ENCODE results near the gene NUDT5.
"Not testable (repeated sequence)": the region's sequence is repeated elsewhere in the genome, so short reads cannot be mapped to it uniquely, and the experiment has no call there.

The NUDT5 gene

DNA sequence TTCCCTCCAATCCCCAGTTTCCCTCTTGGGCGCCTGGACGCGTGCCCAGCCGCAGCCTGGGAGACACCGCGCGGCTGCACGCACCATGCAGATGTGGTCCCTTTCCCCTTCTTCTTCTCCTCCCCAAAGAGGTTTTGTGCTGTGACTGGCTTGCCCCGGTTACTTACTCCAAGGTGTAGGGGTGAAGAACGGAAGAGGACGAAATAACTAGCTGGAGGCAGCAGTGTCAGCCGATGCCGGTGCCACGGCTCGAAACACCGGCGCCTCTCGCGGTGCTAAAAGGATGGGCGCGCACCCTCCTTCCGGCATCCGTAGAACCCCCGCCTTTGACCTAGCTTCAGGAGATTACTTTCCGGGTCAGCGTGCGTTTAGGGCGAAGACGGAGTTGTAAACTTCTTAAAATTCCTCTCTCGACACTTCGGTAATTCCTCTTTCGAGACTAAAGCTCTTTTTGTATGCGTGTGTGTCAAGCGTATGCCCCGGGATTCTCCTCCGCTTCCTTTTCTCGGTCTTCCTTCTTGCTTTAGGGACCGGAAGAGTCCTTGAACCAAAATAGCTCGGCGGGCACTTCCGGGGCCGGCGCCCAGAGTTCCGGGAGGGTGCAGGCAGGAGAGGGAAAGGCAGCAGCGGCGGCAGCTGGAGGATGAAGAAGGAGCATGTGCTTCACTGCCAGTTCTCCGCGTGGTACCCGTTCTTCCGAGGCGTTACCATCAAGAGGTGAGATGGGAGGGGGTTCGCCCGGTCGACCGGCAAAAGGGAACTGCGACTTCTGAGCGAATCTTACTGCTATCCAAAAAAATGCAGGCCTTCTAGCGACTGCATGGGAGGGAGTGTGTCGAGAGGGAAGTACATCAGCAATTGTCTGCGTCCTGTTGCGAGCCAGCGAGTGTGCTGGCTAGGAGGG lies at the start of gene NUDT5, which contains the start of gene CDC123:
Gene NUDT5, minus strand, starts transcription at position 289 of the 904 bp plus-strand sequence. CDS start 9,600 bp downstream, outside the sequence.
Gene CDC123, plus strand, starts transcription at position 586 of the 904 bp plus-strand sequence. Its CDS starts 58 bp downstream, at position 644.
- DNase-seq: peak; percentile 78 to 80

DNA sequence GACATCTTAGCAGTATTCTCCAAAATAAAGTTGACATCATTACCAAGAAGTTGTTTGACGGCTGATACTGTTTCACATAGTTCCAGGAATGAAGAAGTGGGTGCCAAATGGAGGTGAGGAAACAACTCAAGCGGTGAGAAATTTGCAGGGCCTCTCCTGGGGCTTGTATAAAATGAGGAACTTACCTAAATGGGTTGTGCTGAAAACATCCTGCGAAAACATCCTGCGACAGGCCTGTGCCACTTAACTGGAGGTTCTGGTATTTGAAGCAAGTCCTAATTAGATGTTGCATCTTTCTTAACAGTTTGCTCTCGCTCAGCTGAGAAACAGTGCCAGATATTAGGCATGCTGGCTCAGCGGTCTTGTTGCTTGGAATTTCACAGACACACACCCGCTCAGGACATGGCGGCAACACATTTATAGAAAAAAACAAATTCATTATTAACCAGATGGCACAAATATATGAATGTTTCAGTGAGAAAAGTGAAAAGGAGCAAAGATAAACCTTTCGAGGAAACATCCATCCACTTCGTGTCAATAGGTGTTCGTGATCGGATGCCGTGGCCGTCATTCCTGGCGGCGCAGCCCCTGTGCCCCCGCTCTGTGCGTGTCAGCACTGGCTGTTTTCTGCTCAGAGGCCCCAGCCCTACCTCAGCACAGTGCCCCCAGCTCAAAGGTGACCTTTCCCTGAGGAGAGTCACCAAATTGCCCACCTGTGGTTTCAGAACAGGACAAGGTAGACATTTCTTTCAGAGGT lies 48.4 kb upstream of the NUDT5 start:
- DNase-seq: no peak

DNA sequence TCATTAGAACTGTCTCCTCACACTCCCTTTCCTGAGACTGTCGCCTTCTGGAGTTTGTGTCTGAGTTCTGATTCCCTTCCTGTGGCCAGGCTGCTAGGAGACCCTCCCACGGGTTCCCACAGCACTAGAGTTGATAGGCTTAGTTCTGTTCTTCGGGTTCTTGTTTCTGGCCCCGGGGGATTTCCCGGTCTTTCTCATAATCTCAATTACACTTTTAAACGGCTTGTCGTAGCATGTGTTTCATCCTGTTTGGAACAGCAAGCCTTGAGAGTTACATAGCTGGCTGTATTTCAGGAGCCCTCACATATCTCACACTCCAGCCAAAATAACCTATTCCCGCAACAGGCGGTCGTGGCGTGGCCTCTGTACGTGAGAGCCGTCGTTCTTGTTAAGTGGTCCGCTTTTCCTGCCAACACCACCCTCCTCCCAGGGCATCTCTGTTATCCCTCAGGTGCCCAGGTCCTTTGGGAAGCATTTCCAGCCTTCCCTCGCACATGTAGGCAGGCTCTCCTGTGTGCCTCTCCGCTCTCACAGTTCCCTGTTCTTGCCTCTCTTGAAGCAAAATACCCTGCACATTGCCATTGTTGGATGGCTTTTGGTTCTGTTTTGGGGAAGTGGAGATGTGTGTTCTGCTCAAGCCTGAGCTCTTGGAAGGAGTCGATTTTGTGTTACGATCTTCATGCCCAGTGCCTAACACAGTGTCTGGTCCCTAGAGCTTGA lies 46.3 kb upstream of the NUDT5 start:
- DNase-seq: peak; percentile 30 to 63

DNA sequence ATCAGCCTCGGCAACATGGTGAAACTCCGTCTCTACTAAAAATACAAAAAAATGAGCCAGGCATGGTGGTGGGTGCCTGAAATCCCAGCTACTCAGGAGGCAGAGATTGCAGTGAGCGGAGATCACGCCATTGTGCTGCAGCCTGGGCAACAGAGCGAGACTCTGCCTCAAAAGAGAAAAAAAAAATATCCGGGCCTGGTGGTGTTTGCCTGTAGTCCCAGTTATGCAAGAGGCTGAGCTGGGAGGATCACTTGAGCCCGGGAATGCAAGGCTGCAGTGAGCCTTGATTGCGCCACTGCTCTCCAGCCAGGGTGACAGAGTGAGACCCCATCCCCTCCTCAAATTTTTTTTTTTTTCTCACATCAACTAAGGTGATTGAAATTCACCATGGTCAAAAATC lies 43.1 kb upstream of the NUDT5 start:
- DNase-seq: no peak

DNA sequence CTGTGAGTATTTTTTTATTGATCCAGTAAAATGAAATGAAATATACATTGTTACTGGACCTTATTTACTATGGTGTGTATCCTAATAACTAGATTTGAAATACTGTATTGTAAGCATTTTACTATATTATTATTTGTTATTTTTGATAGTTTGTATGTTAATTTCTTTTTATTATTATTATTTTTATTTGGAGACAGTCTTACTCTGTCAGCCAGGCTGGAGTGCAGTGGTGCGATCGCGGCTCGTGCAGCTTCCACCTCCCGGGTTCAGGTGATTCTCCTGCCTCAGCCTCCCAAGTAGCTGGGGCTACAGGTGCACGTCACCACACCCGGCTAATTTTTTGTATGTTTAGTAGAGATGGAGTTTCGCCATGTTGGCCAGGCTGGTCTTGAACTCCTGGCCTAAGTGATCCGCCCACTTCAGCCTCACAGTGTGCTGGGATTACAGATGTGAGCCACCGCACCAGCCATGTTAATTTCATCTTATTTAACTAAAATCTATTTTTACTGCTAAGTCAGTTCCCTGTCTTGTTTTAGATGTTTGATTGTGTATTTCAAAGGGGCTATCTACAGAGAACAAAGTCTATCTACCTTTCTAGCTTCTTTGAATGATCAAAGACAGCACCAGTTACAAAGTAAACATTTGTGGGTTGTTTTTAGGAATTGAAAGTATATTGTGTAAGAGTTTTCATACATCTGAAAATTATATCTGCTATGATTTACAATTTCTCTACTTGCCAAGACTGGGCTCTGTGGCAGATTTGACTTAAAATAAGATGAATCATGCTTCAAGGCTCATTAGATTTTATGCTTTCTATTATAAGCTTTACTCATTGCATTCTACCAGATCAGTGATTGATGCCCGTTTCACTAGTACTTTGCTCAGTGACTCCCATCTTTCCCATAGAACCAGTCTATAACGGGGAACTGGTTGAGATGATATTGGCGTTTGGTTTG lies 41.9 kb upstream of the NUDT5 start:
- DNase-seq: no peak

DNA sequence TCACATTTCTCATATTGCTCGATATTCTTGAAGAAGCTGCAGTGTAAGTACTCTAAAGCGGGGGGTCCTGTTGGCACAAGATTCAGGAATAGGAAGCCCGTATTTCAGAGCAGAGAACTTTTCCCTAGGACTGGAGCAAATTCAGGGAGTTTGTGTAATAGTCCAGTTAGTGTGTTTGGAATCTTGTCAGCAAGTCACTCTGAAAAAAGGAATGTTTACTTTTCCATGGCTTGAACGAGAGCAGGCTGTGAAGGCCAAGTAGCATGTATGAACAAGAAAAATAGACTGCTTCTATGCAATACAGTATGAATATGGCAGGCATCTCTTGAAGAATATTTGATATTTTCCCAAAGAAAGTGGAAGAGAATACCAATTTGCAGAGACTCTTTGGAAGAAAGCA lies 40.1 kb upstream of the NUDT5 start:
- no peak for DNase-seq

DNA sequence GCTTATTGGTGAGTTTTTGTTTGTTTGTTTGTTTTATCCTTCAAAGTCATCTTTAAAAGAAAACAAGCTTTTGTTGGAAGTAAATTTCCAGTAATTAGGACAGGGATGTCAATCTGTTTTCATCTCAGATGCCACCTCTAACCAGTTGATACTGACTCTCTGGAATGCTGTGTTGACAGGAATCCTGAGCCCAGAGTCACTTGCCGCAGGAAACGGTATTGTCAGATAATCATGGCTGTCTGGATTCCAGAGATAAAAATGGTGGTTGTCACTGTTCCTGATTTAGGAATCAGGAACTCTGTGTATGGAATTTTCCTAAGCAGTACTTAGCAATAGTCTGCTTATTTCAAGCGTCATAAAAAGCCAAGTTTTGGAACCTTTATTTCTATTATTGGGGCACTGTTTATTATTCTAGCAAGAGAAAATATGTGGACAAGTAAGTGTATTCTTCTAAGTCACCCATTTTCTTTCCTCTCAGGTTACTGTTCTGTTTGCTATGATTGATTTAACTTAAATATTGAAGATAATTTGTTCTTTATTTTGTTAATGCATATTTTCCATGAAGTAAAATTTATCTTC lies 39.5 kb upstream of the NUDT5 start:
- no peak for DNase-seq

DNA sequence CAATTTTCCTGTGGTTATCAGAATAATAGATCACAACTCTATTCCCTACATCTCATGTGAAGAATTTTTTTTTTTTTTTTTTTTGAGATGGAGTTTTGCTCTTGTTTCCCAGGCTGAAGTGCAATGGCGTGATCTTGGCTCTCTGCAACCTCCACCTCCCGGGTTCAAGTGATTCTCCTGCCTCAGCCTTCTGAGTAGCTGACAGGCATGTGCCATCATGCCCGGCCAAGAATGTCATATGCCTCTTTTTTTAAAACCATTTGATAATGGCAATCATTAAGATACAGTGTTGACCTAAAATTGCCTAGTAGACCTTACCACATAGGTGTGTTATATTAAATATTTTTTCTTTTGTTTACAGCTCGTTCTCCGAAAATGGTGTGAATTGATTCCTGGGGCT lies 39.0 kb upstream of the NUDT5 start:
- DNase-seq: not testable (repeated sequence)

DNA sequence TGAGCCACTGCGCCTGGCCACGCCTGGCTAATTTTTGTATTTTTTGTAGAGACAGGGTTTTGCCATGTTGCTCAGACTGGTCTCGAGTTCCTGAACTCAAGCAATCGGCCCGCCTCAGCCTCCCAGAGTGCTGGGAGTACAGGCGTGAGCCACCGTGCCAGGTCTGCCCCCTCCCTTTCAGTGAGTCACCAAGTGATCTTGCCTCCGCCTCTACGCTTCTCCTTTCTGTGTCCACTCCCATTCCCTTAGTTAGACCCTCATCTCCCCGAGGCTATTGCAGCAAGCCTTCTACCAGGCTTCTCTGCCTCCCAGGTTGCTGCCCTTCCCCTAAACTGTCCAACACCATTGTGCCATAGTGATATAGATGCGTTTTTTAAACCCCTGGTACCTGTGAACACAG lies 33.2 kb upstream of the NUDT5 start:
- no peak for DNase-seq

DNA sequence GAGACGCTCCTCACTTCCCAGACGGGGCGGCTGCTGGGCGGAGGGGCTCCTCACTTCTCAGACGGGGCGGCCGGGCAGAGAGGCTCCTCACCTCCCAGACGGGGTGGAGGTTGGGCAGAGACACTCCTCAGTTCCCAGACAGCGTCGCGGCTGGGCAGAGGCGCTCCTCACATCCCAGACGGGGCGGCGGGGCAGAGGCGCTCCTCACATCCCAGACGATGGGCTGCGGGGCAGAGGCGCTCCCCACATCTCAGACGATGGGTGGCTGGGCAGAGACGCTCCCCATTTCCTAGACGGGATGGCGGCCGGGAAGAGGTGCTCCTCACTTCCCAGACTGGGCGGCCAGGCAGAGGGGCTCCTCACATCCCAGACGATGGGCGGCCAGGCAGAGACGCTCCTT lies 30.7 kb upstream of the NUDT5 start:
- not testable (repeated sequence) for DNase-seq

DNA sequence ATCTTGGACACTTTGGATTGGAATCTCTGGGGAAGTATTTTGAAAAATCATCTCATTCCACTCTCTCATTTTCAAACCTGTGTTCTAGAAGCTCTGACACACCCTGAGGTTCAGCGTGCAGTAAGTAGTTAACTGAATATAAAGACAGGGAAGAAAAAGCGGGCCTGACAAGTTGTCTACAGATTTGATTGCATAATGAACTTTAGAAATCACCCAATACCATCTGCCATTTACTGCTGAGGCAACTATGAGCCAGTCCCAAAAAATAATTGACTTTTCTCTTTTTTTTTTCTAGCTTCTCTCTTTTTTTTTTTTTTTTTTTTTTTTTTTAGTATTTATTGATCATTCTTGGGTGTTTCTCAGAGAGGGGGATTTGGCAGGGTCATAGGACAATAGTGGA lies 29.8 kb upstream of the NUDT5 start:
- DNase-seq: no peak

DNA sequence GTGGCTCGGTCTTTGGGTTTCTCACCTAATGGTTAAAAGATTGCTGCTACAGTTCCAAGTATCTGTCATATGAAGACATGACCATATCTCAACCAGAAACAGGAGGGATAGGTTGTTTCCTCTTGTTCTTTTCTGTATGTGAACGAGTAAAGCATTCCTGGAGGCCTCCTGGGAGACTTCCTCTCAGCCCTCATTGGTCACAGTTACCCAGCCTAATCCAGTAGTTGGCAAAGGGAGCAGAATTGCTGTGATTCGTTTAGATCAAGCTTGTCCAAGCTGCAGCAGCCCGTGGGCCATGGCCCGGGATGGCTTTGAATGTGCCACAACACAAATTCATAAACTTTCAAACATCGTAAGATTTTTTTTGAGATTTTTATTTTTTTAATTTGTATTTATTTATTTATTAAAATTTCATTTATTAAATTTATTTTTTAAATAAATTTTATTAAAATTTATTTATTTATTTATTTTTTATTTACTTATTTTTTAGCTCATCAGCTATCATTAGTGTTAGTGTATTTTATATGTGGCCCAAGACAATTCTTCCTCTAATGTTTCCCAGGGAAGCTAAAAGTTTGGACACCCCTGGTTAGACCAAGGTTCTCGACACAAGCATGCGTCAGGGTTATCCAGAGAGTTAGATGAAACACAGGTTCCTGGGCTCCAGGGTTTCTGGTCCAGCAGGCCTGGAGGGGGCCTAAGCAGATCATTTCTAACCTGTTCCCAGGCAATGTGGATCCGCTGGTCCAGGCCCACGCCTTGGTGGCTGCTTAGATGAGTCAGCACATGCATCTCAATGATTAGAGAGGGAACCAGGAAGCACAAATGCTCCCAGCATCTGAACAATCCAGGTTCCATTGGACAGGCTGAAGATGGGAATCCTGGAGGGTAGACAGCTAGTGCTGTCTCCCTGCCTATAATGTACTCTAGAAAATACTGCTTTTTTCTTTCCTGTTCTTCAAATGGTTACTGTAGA lies 25.9 kb upstream of the NUDT5 start:
- no peak for DNase-seq

DNA sequence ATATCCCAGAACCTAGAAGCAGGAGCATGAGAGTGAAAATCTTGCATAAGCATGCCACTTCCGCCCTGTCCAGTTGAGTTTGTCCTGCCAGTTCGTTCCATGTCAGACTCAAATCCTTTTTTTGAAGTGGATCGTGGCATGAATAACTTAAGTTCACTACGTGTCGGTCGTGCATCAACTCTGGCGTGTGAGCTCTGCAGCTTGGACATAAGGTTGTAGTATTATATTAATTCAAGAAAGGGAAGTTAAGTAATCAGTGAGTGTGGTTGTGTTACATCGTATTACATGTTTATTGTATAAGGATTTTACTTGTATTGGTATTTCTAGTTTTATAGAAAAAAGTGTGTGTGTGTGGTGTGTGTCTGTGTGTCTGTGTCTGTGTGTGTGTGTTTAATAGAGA lies 23.3 kb upstream of the NUDT5 start:
- no peak for DNase-seq

DNA sequence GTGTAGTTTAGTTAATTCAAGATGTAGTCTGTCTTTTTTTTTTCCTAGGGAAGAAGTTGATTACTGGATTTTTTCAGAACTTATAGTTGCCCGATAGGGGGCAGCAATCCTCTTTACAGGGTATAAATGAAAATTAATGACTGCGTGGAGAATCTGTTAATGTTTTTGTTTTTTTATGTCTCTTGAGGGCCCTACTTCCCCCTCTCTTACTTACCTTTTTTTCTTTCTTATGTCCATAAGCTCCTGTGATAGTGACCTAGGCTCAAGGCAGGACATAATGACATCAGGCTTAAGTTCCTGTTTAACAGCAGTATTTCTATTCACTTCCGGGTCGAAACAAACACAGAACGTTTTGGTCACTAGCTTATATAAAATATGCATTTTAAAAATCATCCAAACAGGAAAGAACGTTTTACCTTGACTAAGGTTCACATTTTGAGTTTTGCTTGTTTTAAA lies 19.1 kb upstream of the NUDT5 start:
- DNase-seq: peak; percentile 31 to 38

DNA sequence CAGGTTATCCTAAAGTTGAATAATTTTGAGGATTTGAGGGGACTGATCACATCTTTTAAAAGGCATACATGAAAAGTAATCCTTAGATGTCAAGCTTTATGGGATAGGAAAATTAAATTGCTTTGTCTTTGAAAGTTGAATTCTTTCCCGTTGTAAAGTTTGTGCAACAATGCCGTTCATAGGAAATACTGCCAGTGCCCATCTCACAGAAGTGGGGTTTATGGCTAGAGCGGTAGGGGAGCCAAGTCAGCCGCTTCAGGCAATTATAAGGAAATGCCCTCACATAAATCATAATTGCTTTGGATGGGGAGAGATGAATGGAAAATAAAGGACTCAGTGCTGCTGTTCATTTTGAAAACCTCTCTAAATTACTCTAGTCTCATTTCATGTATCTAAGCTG lies 18.4 kb upstream of the NUDT5 start:
- no peak for DNase-seq

DNA sequence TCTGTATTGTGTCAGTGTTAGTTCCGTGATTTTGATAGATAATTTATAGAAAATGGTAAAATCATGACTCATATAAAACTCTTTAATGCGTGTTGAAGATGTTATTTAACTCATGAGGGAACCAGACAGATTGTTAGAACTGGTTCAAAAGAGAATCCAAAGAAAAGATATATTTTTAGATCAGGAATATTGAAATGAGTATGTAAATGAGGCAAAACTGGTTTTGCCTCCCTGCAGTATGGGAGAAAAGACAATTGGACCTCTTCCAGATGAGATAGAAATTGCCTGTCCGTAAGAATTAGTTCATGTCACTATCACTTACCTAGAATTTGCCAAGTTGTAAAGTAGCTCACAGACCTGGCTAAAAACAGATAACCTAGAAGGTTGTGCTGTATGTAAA lies 17.9 kb upstream of the NUDT5 start:
- DNase-seq: no peak

DNA sequence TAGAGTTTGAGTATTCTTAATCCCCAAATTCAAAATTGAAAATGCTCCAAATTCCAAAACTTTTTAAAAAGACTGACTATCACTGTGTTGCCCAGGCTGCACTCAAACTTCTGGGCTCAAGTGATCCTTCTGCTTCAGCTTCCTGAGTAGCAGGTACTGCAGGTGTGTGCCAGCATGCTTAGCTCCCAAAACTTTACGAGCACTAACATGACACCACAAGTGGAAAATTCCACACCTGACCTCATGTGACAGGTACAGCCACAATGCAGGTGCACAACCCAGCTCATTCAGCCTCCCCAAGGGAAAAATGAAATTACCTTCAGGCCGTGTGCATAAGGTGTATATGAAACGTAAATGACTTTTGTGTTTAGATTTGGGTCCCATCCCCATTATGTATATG lies 16.8 kb upstream of the NUDT5 start:
- DNase-seq: no peak

DNA sequence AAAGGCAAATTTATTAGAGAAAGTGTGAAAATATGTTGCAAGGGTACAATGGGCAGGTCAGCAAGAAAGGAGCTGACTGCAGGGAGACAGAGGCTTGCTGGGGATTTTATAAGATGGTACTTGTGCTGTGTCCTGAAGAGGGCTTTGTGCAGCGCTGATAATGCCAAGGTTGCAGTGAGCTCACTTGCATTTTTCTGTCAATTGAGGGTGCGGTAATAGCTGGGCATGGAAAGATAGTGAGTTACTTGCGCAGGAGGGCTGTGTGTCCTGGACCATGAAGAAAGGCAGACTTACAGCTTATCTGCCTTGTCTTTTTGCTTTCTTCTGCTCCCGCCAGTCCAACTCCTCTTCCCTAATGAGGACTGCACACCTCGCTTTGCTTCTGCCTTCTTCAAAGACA lies 12.8 kb upstream of the NUDT5 start:
- no peak for DNase-seq

DNA sequence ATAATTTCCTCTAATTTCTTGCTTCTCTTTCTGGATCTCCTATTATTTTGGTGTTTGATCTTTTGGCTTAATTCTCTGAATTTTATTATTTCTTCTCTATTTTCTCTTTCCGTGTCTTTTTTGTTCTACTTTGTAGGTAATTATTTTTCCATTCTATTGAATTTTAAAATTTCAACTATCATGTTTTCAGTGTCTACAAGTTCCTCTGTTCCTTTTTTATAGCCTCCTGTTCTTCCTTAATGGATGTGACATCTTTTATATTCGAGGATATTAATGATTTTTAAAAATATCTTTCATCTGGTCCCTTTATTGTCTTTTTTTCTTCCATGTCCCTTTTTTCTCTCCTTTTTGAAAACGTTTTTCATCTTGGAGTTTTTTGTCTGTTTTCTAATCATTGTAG lies 11.4 kb upstream of the NUDT5 start:
- no peak for DNase-seq

DNA sequence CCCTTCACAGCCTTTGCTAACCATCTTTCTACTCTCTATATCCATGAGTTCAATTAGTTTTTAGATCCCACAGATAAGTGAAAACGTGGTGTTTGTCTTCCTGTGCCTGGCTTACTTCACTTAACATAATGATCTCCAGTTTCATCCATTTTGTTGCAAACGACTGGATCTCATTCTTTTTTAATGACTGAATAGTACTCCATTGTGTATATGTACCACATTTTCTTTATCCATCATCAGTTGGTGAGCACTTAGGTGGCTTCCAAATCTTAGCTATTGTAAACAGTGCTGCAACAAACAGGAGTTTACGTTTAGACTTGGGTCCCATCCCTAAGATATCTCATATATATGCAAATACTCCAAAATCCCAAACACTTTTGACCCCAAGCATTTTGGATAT lies 9.4 kb upstream of the NUDT5 start:
- no peak for DNase-seq

All from stimulated activated CD4-positive, alpha-beta T cell treated with anti-CD3 and anti-CD28 coated beads, Interleukin-2, amount 100 ng/mL, for 48 hours (primary cell).